ENCODE measurements around the gene MTTP.

The MTTP gene

GRCh38 chr4:99593781-99594641, 19.4 kb downstream of the MTTP start:
- DNase-seq = no peak

- no peak for DNase-seq
These were observed 20.2 kb downstream of the MTTP start for GRCh38 chr4:99594818-99595217.

GRCh38 chr4:99606716-99607115, 32.1 kb downstream of the MTTP start:
- no peak for DNase-seq

GRCh38 chr4:99608417-99608816, 33.8 kb downstream of the MTTP start:
- DNase-seq = no peak

- no peak for DNase-seq
These were observed 36.1 kb downstream of the MTTP start for GRCh38 chr4:99610605-99611175.

- DNase-seq = no peak
These were observed 37.7 kb downstream of the MTTP start for GRCh38 chr4:99612281-99612680.

- no peak for DNase-seq
These were observed 38.1 kb downstream of the MTTP start for GRCh38 chr4:99612704-99613103.

- DNase-seq = no peak
These were observed 39.9 kb downstream of the MTTP start for GRCh38 chr4:99614491-99614890.

- no peak for DNase-seq
These were observed 40.7 kb downstream of the MTTP start for GRCh38 chr4:99615170-99615820.

GRCh38 chr4:99617374-99617773, 42.8 kb downstream of the MTTP start:
- DNase-seq = no peak

- DNase-seq = no peak
These were observed 47.7 kb downstream of the MTTP start for GRCh38 chr4:99622341-99622740.

- peak; percentile 10 for DNase-seq
These were observed 49.6 kb downstream of the MTTP start for GRCh38 chr4:99624141-99624719.

- DNase-seq = no peak
These were observed 50.7 kb downstream of the MTTP start for GRCh38 chr4:99625369-99625768.

GRCh38 chr4:99628040-99628439, 53.4 kb downstream of the MTTP start:
- no peak for DNase-seq

- DNase-seq = no peak
These were observed 55.4 kb downstream of the MTTP start for GRCh38 chr4:99629962-99630554.

- no peak for DNase-seq
These were observed 56.3 kb downstream of the MTTP start for GRCh38 chr4:99630857-99631360.

- DNase-seq = no peak
These were observed 59.1 kb downstream of the MTTP start for GRCh38 chr4:99633772-99634171.

GRCh38 chr4:99634742-99635360, 60.2 kb downstream of the MTTP start:
- DNase-seq = no peak

- no peak for DNase-seq
These were observed 61.0 kb downstream of the MTTP start for GRCh38 chr4:99635601-99636000.

- no peak for DNase-seq
These were observed 61.8 kb downstream of the MTTP start for GRCh38 chr4:99636422-99636821.

- no peak for DNase-seq
These were observed 62.5 kb downstream of the MTTP start for GRCh38 chr4:99637174-99637573.

- no peak for DNase-seq
These were observed 66.1 kb downstream of the MTTP start for GRCh38 chr4:99640676-99641075.
